ENCODE data around the gene GNAQ.

DNA sequence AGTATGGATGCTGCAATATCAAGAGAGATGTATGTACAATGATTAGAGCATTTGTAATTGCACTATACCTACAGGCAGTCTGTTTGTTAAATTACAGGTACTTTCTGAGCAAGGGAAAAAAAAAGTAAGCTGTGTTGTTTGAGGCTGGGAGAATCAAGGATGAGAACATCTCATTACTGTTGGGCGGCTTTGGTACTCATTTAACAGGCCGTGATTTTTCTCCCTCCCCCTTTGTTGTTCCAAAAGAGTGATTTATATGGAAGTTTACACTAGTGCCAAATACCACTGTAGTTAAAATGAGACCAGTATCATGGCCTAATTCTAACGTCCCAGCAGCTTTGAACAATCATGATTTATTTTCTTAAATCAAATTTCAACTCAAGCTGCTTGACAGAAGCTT lies 312.3 kb downstream of the GNAQ start:
- TF ChIP-seq, protein P1, sequence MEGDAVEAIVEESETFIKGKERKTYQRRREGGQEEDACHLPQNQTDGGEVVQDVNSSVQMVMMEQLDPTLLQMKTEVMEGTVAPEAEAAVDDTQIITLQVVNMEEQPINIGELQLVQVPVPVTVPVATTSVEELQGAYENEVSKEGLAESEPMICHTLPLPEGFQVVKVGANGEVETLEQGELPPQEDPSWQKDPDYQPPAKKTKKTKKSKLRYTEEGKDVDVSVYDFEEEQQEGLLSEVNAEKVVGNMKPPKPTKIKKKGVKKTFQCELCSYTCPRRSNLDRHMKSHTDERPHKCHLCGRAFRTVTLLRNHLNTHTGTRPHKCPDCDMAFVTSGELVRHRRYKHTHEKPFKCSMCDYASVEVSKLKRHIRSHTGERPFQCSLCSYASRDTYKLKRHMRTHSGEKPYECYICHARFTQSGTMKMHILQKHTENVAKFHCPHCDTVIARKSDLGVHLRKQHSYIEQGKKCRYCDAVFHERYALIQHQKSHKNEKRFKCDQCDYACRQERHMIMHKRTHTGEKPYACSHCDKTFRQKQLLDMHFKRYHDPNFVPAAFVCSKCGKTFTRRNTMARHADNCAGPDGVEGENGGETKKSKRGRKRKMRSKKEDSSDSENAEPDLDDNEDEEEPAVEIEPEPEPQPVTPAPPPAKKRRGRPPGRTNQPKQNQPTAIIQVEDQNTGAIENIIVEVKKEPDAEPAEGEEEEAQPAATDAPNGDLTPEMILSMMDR (IDR thresholded peaks at IDR 0.05; ENCODE audit: poor library complexity), result no peak
- TF ChIP-seq EZH2phosphoT487 (IDR thresholded peaks at IDR 0.05; ENCODE audit: low read depth, severe bottlenecking, unreplicated experiment) (no peak), EZH2 (IDR thresholded peaks at IDR 0.05; ENCODE audit: borderline replicate concordance) (no peak)
